CMK (cell line): Measurements from ENCODE around the gene GMCL1.
"Not testable (repeated sequence)": the region's sequence is repeated elsewhere in the genome, so short reads cannot be mapped to it uniquely, and the experiment has no call there.

Source experiments
- DNase-seq: peaks from one replicate; pipeline ENCODE4 v3.0.0-alpha.2; 2010; ENCODE audit warnings: low read depth

Gene GMCL1

GRCh38 chr2:69848186-69848790, 18.8 kb downstream of the GMCL1 start:
- no peak for DNase-seq

GRCh38 chr2:69858261-69858660, 28.8 kb downstream of the GMCL1 start:
- DNase-seq: no peak

- no peak for DNase-seq
Observed at GRCh38 chr2:69863298-69863697, 33.8 kb downstream of the GMCL1 start.

GRCh38 chr2:69888451-69888850, 59.0 kb downstream of the GMCL1 start:
- no peak for DNase-seq

- DNase-seq: no peak
Observed at GRCh38 chr2:69889302-69889701, 59.8 kb downstream of the GMCL1 start.

- DNase-seq: no peak
Observed at GRCh38 chr2:69890881-69891280, 61.4 kb downstream of the GMCL1 start.

- DNase-seq: not testable (repeated sequence)
Observed at GRCh38 chr2:69892838-69893424, 63.5 kb downstream of the GMCL1 start.

GRCh38 chr2:69893684-69894551, 64.5 kb downstream of the GMCL1 start, which contains the start of gene SNRNP27:
Gene SNRNP27, plus strand, starts transcription at chr2:69893956. Its CDS starts 29 bp downstream, at chr2:69893985.
- no peak for DNase-seq

- not testable (repeated sequence) for DNase-seq
Observed at GRCh38 chr2:69894737-69895136, 65.3 kb downstream of the GMCL1 start.

GRCh38 chr2:69902213-69902922, 72.9 kb downstream of the GMCL1 start:
- no peak for DNase-seq

GRCh38 chr2:69907216-69907615, 77.8 kb downstream of the GMCL1 start:
- DNase-seq: no peak

- DNase-seq: no peak
Observed at GRCh38 chr2:69911985-69912563, 82.6 kb downstream of the GMCL1 start.

- peak; percentile 100 for DNase-seq
Observed at GRCh38 chr2:69914164-69914949, 84.9 kb downstream of the GMCL1 start.

GRCh38 chr2:69914950-69915945, 85.8 kb downstream of the GMCL1 start, which contains the start of gene MXD1:
Gene MXD1, plus strand, starts transcription at chr2:69915109. Its CDS starts 222 bp downstream, at chr2:69915331.
- no peak for DNase-seq

GRCh38 chr2:69916106-69916505, 86.6 kb downstream of the GMCL1 start:
- DNase-seq: no peak

- no peak for DNase-seq
Observed at GRCh38 chr2:69917852-69918251, 88.4 kb downstream of the GMCL1 start.

GRCh38 chr2:69918401-69918800, 88.9 kb downstream of the GMCL1 start:
- DNase-seq: no peak

- DNase-seq: no peak
Observed at GRCh38 chr2:69923116-69923515, 93.7 kb downstream of the GMCL1 start.

- DNase-seq: no peak
Observed at GRCh38 chr2:69926849-69927515, 97.5 kb downstream of the GMCL1 start.
